Suprapubic skin (tissue), 4 donors: ENCODE measurements around the gene TMEM127.

Source experiments
- CTCF ChIP-seq, 2 donors: fragments of 200-600 bp in 1 of 2; fragments of 450-650 bp in 1 of 2; sonication (generic) in 1 of 2; IDR thresholded peaks; one replicate each; pipeline ENCODE4 v1.5.1; 2016 to 2019; ENCODE audit warnings: antibody characterized with exemption in 2 of 2, mild to moderate bottlenecking in 1 of 2, moderate library complexity in 1 of 2
- POLR2A ChIP-seq, 2 donors: fragments of 450-650 bp; IDR thresholded peaks; one replicate each; pipeline ENCODE4 v1.6.1; 2017; ENCODE audit warnings: antibody characterized with exemption in 2 of 2, mild to moderate bottlenecking in 2 of 2, moderate library complexity in 2 of 2
- POLR2AphosphoS5 ChIP-seq, 3 donors: sonication (generic); formaldehyde crosslinking; IDR thresholded peaks; one replicate each; pipeline ENCODE4 v1.6.1; 2017; ENCODE audit warnings: antibody characterized with exemption in 3 of 3

GRCh38 chr2:96248624-96249023 is 17.2 kb downstream of the TMEM127 start:
- TF ChIP-seq CTCF (IDR thresholded peaks at IDR 0.05) (no peak), POLR2A (IDR thresholded peaks at IDR 0.05) (no peak), POLR2AphosphoS5 (IDR thresholded peaks at IDR 0.05) (no peak)
